Ramos (cell line): ENCODE results near the gene STING1.
"Not testable (repeated sequence)": the region's sequence is repeated elsewhere in the genome, so short reads cannot be mapped to it uniquely, and the experiment has no call there.

Experiments used
- in situ Hi-C: fragments of 300-500 bp; cut with MboI; formaldehyde crosslinking; loops from one replicate; pipeline ENCODE4 v1.14.3; 2022; ENCODE audit warnings: low sequenced_read_pairs; ENCODE audit not compliant: unreplicated experiment

Gene STING1

DNA sequence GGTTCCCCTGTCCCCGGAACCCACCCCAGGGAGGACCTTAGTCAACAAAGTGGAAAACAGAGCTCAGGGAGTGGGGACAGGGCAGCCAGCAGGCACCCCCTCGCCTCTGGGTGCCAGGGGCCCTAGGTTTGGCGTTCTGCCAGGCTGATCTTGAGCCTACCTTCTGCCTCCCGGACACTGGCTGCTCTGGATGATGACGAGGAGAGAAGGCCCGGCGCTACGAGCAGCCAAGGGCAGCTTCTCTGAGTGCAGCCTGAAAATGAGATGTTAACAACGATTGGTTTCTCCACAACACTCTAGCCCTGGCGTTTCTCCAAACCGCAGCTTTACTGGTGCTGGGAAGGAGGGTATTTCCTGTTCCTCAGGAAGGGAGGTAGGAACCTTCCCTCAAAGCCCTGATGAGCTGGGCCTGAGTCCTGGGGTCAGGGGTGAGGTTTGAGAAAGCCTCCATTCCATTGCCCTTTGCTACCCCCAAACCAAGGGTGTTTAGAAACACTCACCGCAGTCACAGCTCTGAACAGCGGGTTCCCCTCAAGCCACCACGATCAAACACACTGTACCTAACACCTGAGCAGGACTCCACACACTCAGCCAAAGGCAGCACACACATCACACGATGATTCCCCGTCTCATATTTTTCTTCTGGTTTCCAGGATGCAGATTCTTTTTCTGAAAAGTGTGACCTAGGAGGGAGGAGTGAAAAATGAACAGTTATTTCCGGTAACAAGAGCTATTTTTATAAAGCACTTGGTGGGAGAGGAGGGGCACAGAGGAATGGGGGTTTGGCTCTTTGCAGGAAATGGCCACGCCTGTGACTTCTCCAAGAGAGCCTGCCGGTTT lies at the start of gene STING1:
TSS of gene STING1 (minus strand) at position 709 of the 840 bp plus-strand sequence. CDS start 1,054 bp downstream, outside the sequence.
- in situ Hi-C loops: no loop called here

DNA sequence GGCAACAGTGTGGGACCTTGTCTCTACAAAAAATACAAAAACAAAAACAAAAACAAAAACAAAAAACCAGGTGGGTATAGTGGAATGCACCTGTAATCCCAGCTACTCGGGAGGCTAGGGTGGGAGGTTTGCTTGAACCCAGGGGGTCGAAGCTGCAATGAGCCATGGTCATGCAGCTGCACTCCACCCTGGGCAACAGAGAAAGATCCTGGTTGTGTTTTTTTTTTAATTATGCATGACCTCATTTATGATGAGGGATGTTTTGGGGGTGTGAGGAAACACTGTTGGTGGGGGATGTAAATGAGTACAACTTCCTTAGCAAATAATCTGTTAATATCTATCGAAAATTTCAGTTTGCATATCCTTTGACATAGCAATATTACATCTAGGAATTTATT lies 49.2 kb upstream of the STING1 start:
- in situ Hi-C loops: no loop called here

DNA sequence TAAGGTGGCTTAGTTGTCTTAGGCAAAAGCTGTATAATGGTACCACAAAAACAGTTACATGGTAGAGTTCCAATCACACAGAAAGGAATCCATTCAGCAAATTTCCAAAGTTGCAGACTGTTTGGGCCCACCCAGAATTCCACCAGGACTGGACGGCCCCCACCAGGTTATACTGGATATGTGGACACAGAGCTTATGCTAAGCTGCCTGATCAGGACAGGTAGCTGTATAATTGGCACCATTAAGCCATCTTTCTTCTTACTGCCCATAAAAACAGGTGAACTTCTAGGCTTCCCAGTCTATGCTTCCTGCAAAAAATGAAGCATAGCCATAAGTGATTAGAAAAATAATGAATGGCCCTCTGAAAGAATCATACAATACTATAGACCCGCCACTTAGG lies 47.5 kb upstream of the STING1 start:
- in situ Hi-C loops: not testable (repeated sequence)

DNA sequence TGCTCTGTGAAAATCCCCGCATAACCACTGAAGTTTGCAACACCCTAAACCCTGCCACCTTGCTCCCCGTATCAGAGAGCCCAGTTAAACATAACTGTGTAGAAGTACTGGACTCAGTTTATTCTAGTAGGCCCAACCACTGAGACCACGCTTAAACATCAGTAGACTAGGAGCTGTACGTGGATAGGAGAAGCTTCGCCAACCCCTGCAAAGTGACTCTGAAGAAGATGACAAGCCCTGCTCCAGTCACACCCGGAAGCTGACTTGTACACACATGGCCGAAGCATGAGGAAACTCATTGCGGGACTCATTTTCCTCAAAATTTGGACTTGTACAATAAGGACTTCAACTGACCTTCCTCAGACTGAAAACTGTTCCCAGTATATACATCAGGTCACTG lies 46.1 kb upstream of the STING1 start:
- in situ Hi-C loops: not testable (repeated sequence)

DNA sequence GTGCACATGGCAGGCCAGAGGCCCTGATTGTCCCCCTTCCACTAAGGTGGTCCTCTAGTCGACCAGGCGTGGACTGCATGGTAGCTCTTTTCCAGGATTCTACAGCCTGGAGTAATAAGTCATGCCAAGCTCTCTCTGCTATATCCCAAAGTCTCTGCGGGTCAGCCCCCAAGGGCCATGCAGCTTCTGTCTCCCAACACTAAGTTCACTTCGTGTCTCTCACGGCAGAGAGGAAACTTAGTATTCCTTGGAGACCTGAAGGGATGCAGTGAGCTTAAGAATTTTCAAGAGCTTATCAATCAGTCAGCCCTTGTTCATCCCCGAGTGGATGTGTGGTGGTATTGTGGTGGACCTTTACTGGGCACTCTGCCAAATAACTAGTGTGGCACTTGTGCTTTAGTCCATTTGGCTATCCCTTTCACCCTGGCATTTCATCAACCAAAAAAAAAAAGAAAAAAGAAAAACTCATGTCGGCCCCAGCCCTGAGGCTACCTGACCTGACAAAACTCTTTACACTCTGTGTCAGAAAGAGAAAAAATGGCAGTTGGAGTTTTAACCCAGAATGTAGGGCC lies 45.4 kb upstream of the STING1 start:
- in situ Hi-C loops: not testable (repeated sequence)

DNA sequence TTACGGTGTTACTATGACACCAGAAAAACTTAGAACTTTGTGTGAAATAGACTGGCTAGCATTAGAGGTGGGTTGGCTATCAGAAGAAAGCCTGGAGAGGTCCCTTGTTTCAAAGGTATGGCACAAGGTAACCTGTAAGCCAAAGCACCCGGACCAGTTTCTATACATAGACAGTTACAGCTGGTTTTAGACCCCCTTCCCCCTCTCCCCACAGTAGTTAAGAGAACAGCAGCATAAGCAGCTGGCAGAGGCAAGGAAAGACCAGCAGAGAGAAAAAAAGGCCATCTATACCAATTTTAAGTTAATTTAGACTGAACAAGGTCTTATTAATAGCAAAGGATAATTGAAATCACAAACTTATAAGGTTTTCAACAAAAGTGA lies 44.5 kb upstream of the STING1 start:
- in situ Hi-C loops: not testable (repeated sequence)

DNA sequence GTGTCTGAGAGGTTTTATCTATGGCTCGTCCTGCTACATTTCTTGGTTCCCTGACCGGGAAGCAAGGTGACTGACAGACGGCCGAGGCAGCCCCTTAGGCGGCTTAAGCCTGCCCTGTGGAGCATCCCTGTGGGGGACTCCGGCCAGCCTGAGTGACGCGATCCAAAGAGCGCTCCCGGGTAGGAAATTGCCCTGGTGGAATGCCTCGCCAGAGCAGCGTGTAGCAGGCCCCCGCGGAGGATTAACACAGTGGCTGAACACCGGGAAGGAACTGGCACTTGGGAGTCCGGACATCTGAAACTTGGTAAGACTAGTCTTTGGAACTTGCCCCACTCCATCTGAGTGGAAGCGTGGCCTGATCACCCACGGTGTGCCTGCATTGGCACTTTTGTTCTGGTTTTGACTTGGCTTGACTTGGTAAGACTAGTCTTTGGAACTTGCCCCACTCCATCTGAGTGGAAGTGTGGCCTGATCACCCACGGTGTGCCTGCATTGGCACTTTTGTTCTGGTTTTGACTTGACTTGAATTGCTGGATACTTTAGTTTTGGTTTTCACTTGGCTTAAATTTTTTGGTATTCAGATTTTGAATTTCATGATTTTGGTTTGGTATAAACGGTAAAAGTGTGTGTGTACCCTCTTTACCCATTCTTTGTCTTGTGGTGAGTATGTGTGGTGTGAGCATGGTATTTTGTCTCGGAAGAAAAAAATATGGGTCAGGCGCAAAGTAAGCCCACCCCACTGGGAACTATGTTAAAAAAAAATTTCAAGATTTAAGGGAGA lies 43.9 kb upstream of the STING1 start:
- in situ Hi-C loops: not testable (repeated sequence)

DNA sequence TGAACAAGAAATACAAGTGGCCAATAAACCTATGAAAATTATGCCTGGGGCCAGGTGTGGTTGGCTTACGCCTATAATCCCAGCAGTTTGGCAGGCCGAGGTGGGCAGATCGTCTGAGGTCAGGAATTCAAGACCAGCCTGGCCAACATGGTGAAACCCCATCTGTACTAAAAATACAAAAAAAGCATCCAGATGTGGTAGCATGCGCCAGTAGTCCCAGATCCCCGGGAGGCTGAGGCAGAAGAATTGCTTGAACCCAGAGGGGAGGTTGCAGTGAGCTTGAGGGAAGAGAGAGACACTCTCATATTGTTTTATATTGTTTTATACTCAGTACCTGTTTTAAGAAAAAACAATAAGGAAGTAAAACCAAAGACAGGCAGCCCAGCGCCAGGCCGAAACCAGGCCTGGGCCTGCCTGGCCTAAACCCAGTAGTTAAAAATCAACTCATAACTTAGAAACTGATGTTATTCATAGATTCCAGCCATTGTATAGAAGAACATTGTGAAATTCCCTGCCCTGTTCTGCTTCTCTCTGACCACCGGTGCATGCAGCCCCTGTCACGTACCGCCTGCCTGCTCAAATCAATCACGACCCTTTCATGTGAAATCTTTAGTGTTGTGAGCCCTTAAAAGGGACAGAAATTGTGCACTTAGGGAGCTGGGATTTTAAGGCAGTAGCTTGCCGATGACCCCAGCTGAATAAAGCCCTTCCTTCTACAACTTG lies 43.2 kb upstream of the STING1 start:
- in situ Hi-C loops: not testable (repeated sequence)

DNA sequence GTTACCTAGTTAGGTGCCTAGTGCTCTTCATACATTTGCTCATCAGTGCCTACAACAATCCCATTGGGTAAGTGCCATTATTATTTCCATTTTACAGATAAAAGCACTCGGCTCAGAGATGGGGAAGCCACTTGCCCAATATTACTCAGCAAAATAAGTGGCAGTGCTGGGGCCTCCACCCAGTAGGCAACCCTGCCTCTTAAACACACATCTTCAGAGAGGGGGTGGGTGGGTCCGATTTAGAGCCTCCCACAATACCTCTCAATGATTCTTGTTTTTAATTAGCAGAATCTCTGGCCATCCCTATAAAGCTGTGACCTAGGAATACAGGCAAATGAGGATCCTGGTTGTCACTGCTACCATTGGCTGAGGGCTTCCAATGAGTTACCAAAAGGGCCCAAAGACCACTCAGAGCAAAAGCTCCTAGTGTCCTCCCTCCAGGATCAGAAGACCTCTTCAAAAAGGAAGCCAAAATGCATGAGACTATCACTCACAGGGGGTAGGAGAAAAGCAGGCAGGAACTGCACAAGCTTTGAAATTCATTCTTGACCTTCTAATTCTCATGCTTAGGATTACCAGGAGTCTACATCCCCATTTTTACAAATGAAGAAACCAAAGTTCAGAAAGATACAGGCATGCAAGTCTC lies 42.5 kb upstream of the STING1 start:
- in situ Hi-C loops: no loop called here

DNA sequence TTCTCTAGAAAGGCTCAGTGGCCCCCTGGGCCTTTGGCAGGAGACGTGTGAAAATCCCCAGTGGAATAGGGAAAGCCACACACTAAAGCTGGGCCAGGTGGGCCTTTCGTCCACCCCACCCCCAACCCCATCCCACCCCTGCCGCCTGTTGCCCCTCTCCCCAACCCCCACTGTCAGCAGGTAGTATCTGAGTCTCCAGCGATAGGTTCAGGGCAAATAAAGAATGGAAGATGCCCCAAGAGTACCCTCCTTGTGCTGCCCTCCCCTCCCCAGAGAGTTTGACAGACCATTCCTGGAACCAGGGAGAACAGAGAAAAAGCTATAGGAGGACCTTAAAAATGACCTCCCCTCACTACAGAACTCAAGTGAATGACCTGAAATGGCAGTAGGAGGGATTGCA lies 41.9 kb upstream of the STING1 start:
- in situ Hi-C loops: no loop called here

DNA sequence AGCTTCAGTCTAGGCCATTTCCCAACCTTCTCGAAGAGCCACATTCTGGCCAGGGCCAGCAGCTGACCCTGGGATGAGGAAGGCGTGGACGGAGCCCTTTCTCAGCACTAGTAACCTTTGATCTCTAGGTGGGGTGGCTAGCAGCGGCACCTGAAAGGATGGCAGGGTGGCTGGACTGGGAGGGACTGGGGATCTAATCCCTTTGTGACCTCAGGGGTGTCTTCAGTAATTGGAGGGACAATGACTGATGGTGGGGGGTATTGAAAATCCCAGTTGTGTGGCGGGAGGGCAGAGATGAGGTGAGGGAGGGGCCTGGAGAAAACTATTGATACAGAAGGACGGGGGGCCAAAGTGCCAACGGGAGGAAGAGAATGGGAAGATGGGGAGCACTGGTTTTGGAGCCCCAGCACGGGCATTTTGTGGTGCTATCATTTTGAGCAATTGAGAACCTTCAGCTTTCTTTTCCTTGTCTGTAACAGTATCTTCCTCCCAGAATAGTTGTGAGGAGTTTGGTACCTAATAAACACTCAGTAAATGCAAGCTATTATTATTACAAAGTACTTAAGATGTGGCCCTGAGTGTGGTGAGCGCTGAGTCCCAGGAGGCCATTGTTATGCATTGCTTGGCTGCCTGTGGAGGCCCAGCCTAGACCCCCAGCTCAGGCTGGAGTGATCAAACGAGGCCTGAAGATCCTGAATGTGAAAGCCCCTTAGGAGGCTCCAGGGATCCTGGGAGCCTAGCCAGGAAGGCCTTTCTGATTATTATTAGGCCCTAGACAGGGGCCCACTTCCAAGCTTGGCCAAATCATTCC lies 41.3 kb upstream of the STING1 start:
- in situ Hi-C loops: no loop called here

DNA sequence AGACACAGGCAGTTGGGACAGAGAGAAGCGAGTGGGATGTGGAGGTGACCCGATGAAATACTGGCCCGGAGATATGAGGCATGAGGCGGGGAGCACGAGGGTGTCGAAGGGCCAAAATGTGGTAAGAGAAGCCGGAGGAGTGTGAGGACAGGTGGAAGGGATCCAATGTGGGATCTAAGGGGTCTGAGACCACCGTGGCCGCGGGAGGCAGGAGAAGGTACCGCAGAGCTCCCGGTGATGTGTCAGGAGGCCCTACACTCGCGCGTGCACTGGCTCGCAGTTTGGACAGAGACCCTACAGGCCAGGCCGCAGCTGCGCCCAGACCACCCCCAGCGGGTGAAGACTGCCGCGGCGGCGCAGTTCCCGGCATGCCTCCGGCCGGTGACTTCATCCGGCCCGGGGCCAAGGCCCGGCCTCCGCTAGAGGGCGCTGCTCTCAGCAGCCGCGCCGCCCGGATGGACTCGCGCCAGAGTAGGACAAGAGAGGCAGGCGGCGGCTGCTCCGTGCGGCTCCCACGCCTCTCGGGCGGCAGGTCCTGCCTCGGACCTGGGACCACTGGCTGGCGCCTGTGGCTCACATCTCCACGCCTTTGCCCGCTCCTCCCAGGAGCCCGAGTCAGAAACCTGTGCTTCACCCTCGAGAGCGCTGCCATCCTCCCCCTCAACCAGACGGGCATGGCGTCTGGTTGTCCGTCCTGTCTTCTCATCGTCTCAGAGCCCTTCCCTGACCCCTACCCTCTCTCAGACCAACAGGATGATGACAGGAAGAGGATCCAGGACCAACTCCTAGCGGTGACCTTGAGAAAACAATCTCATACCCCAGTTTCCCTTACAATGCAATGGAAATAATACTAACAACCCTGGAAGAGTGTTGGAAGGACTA lies 35.4 kb upstream of the STING1 start:
- in situ Hi-C loops: loop anchor here (5.0 kb wide), 1 partner anchor 91 kb away; no protein-coding TSS in a partner anchor

DNA sequence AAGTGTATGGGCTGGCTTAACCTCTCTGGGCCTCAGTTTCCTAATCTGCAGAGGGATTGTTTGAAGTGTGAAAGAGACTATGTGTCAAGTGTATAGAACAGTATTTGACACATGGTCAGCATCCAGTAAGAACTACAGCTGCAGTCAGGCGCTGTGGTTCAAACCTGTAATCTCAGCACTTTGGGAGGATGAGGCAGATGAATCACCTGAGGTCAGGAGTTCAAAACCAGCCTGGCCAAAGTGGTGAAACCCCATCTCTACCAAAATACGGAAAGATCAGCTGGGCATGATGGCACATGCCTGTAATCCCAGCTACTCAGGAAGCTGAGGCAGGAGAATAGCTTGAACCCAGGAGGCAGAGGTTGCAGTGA lies 31.9 kb upstream of the STING1 start:
- in situ Hi-C loops: no loop called here

DNA sequence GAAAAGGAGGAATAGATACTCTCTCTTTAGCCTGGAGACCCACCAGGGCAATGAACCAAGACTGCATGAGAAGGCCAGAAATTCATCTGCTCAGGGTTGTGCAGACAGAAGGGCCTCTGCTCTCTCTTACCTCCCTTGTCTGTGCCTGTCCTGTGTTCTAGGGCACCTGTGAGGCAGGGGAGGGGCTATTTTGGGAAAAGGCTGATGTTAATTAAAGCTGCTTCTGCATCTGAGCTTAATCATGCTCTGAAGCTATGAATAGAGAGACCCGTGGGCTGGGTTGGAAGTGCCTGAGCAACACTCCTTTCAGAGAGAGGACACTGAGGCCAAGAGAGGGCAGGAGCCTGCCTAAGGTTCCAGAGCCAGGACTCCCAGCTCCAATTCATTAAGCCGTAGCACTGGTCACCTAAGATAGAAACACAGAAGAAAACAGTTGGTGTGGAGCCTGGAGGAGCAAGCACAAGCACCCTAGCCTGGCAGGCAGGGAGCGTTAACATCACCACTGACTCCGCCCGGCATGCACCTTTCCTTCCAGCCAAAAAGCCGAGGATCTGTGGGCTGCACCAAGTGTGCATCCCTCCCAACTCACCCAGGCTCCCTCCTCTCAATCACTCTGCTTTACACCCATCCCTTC lies 31.4 kb upstream of the STING1 start:
- in situ Hi-C loops: no loop called here

DNA sequence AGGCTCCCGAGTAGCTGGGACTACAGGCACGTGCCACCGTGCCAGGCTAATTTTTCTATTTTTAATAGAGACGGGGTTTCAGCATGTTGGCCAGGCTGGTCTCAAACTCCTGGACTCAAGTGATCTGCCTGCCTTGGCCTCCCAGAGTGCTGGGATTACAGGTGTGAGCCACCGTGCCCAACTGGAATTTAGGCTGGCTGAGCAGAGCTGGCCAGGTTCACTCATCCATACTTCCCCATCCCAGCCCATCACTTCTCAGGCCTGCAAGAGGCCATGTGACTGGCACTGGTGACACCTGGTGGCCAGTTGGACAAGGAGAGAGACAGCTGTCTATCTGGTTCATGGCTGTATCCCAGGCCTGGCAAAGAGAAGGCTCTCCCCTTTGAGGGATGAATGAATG lies 30.9 kb upstream of the STING1 start:
- in situ Hi-C loops: not testable (repeated sequence)

DNA sequence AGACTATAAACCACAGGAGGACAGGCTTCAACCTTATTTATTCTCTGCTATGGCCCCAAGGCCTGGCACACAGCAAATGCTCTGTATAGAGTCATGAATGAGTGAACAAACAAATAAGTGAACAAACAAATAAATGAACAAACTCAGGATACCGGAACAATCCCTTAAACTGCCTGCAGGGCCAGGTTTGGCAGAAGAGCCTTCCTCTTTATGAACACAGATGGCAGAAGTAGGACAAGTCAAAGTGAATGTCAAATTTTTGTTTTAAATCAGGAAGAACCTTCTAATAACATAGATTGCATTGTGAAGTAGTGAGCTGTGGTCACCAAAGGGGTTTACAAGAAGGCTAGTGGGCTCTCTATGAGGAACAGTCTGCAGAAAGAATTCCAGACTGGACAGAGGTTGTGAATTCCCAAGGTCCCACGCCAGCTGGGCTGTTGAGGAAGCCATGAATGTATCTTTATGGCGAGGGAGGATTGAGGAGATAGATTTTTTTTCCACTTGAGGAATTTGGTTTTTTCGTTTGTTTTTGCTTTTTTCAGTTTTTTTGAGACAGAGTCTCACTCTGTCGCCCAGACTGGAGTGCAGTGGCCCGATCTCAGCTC lies 30.3 kb upstream of the STING1 start:
- in situ Hi-C loops: no loop called here

DNA sequence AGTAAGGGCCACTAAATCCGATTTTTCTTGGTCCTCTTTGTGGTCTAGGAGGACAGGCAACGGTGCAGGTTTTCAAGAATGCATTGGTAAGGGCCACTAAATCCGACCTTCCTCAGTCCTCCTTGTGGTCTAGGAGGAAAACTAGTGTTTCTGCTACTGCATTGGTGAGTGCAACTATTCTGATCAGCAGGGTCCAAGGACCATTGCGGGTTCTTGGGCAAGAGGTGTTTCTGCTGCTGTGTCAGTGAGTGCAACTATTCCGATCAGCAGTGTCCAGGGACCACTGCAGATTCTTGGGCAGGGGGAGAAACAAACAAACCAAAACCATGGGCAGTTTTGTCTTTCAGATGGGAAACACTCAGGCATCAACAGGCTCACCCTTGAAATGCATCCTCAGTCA lies 22.2 kb upstream of the STING1 start:
- in situ Hi-C loops: not testable (repeated sequence)
